Measurements from ENCODE around the gene RNF38. TPM values are rescaled to one million over a fixed set of nuclear protein-coding genes. Genes with fewer than 3 reads are reported as not detected.

Gene RNF38
- total and polyA plus RNA-seq, 9 of the 15 experiments (the other 6 are each of a cell fraction or from before 2014, with no cell fraction given), result 1.6 to 9.8 (median 4.5) TPM

GRCh38 chr9:36319806-36320205 is 80.3 kb downstream of the RNF38 start:
- 44% methylated on average over 6 of the region's 6 CpGs for WGBS (ENCODE audit: insufficient coverage, low coverage, missing lambda C conversion rate)
- in situ Hi-C loops (cut with MboI) (loop anchor here (5.0 kb wide), 1 partner anchor 68 kb away; no protein-coding TSS in a partner anchor), intact Hi-C loops (cut with micrococcal nuclease) (no loop called here)
- TF ChIP-seq RFX5 (IDR thresholded peaks at IDR 0.05; ENCODE audit: low read depth, low read length), result no peak
- H3K4me2 ChIP-seq (ENCODE audit: insufficient read depth, low read length), result no peak overlapping the region
- no peaks in the 10 kb centered on the region for H3K27me3 ChIP-seq (ENCODE audit: control insufficient read depth in 2 of 2, insufficient read depth in 2 of 2, low read length in 2 of 2)
- ChIA-PET CTCF (ENCODE audit: low intra/inter-chr PET ratio) (no interaction called here), POLR2A (no interaction called here)
- H2AFZ ChIP-seq (ENCODE audit: low read depth, low read length), result no peak overlapping the region
- no peak overlapping the region for H3K9ac ChIP-seq (ENCODE audit: insufficient read depth in 1 of 2, low read depth in 2 of 2, low read length in 2 of 2)
- H3K27ac ChIP-seq (ENCODE audit: extremely low read depth, low read depth, low read length), result no peak overlapping the region
- no peaks in the 10 kb centered on the region for H3K9me1 ChIP-seq (ENCODE audit: control insufficient read depth, insufficient read depth, low read length)
- peaks cover 0 to 3% of the 10 kb centered on the region in 2 experiments; a peak in 1 of 5 replicates for H3K4me1 ChIP-seq (replicated peaks in 1 of 2; ENCODE audit: control insufficient read depth in 2 of 2, insufficient read depth in 2 of 2, low read length in 2 of 2)
- no peak overlapping the region for H3K4me3 ChIP-seq
- no TSS peak for BruUV-seq (replicated peaks)
- ATAC-seq (no peak), DNase-seq (ENCODE audit: extremely low read depth in 1 of 4, low spot score in 3 of 4) (no peak), FAIRE-seq (no peak)
- no peaks in the 10 kb centered on the region for H3K36me3 ChIP-seq (ENCODE audit: control insufficient read depth, insufficient read depth, low read length)
- H3K9me3 ChIP-seq (replicated peaks; ENCODE audit: control insufficient read depth, insufficient read depth, low read depth, low read length), result no peaks in the 10 kb centered on the region
- no peaks in the 10 kb centered on the region for H3K79me2 ChIP-seq (ENCODE audit: control insufficient read depth, insufficient read depth, low read length)
- no peaks in the 10 kb centered on the region for H4K20me1 ChIP-seq (replicated peaks; ENCODE audit: control insufficient read depth, insufficient read depth, low read length)

GRCh38 chr9:36319183-36319582 is 80.9 kb downstream of the RNF38 start:
- Histone ChIP-seq H4K20me1 (replicated peaks; ENCODE audit: control insufficient read depth, insufficient read depth, low read length) (no peaks in the 10 kb centered on the region), H2AFZ (ENCODE audit: low read depth, low read length) (no peak overlapping the region), H3K4me2 (ENCODE audit: insufficient read depth, low read length) (no peak overlapping the region), H3K79me2 (ENCODE audit: control insufficient read depth, insufficient read depth, low read length) (no peaks in the 10 kb centered on the region), H3K9me1 (ENCODE audit: control insufficient read depth, insufficient read depth, low read length) (no peaks in the 10 kb centered on the region), H3K9ac (ENCODE audit: insufficient read depth in 1 of 2, low read depth in 2 of 2, low read length in 2 of 2) (no peak overlapping the region), H3K36me3 (ENCODE audit: control insufficient read depth, insufficient read depth, low read length) (no peaks in the 10 kb centered on the region), H3K4me1 (replicated peaks in 1 of 2; ENCODE audit: control insufficient read depth in 2 of 2, insufficient read depth in 2 of 2, low read length in 2 of 2) (peaks cover 0 to 3% of the 10 kb centered on the region in 2 experiments; a peak in 1 of 5 replicates), H3K9me3 (replicated peaks; ENCODE audit: control insufficient read depth, insufficient read depth, low read depth, low read length) (no peaks in the 10 kb centered on the region), H3K4me3 (no peak overlapping the region), H3K27ac (ENCODE audit: extremely low read depth, low read depth, low read length) (no peak overlapping the region), H3K27me3 (ENCODE audit: control insufficient read depth in 2 of 2, insufficient read depth in 2 of 2, low read length in 2 of 2) (no peaks in the 10 kb centered on the region)
- CTCF ChIA-PET (ENCODE audit: low intra/inter-chr PET ratio), result no interaction called here
- no peak for FAIRE-seq
- POLR2A ChIA-PET, result interaction anchor here (0.6 kb wide), 1 partner anchor 17 kb away, joined by 3 read pairs; no protein-coding TSS in a partner anchor
- ATAC-seq, result no peak
- no peak for TF ChIP-seq BMI1 (IDR thresholded peaks at IDR 0.05; ENCODE audit: low read length)
- intact Hi-C loops (cut with micrococcal nuclease), result no loop called here
- in situ Hi-C loops (cut with MboI), result no loop called here
- DNase-seq (ENCODE audit: extremely low read depth in 1 of 4, low spot score in 3 of 4), result no peak
- BruUV-seq (replicated peaks), result no TSS peak
- WGBS (ENCODE audit: insufficient coverage, low coverage, missing lambda C conversion rate), result 12% methylated on average over 6 of the region's 7 CpGs

All from K562 (cell line).